B cell (primary cell): Measurements from ENCODE around the gene FAM107A.

ENCODE experiments used
- CTCF ChIP-seq: fragments of 200-600 bp; IDR thresholded peaks from one replicate; pipeline ENCODE4 v1.8.0; 2022; ENCODE audit warnings: antibody characterized with exemption, mild to moderate bottlenecking
- EZH2 ChIP-seq: IDR thresholded peaks from 2 replicates; pipeline ENCODE4 v1.6.1; 2012; ENCODE audit warnings: borderline replicate concordance, low read depth, mild to moderate bottlenecking, moderate library complexity, low read length; ENCODE audit not compliant: insufficient read depth, poor library complexity, severe bottlenecking

GRCh38 chr3:58585994-58586393, 8.8 kb upstream of the FAM107A start:
- no peak for TF ChIP-seq CTCF
- TF ChIP-seq EZH2: no peak
